Measurements from ENCODE around the gene SFMBT2.

Gene SFMBT2

DNA sequence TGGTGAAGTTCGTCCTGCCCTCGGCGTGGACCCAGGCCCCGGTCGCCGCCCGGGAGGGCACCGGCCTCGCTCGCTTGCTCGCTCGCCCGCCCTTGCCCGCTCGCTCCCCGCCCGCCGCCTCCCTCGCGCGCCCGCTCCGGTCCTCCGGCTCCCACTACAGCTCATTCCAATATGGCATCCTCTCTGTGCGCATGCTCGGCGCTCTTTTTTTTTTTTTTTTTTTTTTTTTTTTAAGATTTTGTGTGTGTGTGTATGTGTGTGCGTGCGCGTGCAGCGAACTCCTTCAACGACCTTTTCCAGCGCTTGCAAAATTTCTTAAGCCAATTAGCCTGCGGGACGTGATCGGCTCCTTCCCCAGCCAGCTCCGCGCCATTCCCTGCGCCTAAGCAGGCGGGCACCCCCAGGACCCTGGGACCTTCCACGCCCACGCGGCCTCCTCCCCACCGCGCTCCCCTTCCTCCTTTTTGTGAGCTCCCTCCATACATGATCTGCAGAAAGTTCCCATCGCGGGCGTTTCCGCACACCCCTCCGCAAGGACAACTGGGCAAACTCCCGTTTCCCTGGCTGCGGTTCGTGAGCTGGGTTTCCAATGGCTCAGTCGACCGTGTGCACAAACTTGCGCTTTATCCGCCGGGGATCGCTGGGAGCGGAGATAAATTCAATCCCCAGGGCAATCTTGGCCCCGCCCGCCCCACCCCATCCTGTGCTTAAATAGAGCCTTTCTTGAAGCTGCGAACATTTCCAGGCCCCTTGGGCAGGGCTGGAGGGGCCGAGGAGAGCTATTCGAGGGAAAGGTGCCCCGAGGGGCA, at the start of gene SFMBT2:
SFMBT2 (minus strand) TSS at position 173 of the 809 bp plus-strand sequence. CDS start 29,136 bp downstream, outside the sequence.
- peak; percentile 41 for DNase-seq

DNA sequence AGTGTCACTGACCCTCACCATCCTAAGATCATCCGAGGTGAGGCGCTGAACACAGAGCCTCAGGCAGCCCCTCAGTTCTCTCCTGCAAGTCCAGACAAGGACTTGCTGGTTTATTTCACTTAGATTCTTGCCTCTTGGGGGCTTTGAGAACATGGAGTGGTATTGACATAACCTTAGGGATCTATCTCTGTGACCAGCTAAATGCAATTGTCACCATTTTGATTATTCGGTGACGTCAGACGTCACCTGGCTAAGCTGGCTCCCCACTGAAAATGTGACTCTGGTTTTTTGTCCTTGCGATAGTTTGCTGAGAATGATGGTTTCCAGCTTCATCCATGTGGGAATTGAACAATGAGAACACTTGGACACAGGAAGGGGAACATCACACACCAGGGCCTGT, 49.2 kb upstream of the SFMBT2 start:
- no peak for DNase-seq

DNA sequence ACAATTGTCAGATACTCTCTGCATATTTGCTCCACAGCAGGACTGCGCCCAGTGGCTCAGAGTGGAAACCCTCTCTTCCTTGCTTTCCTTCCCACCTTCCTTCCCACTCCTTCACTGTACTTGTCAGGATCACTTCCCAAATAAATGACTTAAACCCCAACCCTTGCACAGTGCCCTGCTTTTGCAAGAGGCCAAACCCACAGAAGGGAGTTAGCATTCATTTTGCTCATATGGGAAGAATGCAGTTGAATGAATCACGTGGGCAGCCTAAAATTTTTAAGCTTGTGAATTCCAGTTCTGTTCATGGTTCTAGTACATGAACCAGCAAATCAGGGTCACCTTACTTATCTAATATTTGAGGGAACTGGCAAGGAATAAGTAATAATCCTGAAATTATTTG, 47.7 kb upstream of the SFMBT2 start:
- DNase-seq = no peak

DNA sequence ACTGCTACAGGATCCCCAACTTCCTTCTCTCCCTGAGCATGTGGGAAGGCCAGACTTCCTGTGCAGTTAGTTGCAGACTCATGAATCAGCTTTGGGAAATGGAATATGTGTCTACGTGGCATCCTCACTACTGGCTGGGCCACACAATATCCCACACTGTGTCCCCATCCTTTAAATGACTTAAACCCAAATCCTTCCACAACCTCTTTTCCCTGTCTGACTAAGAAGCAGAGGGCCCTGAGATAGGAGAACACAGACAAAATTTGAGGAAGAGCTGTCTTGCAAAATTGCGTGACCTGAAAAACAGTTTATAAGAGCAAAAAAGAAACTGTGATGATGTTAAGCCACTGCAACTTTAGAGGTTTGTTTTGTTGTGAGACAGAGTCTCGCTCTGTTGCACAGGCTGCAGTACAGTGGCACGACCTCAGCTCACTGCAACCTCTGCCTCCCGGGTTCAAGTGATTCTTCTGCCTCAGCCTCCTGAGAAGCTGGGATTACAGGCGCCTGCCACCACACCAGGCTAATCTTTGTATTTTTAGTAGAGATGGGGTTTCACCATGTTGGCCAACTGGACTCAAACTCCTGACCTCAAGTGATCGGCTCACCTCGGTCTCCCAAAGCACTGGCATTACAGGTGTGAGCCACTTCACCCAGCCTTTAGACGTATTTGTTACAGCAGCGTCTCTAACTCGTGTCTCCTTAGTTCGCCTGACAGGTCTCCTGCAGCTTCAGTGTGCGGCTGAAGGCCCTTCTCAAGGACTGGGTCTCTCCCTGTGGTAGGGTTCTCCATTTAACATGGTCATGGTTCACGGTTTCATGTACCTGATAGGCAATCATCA, 46.9 kb upstream of the SFMBT2 start:
- DNase-seq = no peak

DNA sequence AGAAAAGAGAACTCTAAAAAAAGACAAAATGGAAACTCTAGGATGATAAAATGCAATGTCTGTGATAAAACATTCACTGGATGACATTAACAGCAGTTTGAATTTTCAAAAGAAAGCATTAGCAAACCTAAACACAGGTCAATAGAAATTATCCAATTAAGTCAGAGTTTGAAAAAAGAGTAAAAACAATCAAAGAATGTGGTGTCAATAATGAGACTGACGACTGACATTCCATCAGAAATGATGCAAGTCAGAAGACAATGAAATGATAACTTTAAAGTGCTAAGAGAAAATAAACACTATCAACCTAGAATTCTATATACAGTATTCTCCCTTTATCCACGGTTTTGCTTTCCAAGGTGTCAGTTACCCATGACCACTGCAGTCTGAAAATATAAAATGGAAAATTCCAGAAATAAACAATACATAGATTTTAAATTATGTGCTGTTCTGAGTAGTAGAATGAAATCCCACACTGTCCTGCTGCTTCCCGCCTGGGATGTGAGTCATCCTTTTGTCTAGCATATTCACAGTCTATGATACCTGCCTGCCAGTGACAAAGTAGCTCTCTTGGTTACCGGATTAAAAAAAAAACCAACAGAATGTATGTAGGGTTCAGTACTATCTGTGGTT, 38.3 kb upstream of the SFMBT2 start:
- DNase-seq = no peak

DNA sequence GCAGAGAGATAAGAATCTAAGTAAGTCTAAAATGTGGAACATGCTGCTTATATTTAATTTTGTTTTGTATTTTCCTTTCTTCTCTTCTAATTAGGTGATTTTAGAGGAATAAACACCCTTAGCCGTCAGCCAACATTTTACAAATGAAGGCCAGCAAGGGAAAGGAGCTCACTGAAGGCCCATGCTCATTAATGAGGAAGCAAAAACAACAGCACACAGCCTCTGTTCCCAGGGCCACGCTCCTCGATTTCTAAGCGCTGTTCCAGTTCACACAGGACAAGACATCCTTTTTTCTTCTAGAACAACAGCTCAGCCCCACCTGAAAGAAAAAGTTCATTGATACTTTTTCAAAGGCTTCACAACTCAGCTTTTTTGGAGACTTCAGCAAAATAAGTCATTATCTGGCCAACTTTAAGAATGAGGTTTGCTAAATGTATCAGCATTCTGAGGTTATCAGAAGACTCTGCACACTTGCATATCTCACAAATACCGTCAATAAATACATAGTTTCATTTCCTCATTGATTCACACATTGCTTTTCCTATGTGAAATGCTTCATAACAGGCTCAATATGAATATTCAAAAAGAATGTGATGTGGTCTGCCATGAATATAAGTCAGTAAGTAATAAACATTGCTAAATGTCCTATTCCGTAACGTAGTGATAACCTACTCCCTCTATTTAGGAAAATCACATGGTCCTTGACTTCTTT, 34.8 kb upstream of the SFMBT2 start:
- no peak for DNase-seq

DNA sequence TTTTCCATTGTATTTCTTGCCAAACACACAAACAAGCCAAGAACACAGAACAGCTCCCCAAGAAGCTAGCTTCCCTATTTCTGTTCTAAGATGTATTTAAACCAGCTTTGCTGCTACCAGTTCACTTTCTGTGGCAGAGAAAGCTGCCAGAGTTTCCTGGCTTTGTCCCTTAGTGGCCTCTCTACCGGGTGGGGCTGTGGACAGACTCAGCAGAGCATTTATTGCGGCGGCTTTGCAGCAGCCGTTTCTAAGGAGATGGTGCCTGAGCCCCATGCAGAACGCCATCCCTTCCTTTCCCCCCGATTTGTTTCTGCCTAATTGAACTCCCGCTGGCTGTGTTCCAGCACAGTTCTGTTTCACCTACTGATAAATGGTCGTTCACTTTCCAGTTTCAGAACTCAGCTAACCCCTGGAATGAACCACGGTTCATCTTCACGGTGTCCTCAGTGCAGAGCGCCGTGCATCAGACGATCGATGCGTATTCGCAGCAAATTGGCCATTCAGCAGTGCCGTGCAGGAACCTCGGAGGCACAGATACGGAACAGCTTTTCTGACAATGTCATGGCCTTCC, 33.8 kb upstream of the SFMBT2 start:
- no peak for DNase-seq

DNA sequence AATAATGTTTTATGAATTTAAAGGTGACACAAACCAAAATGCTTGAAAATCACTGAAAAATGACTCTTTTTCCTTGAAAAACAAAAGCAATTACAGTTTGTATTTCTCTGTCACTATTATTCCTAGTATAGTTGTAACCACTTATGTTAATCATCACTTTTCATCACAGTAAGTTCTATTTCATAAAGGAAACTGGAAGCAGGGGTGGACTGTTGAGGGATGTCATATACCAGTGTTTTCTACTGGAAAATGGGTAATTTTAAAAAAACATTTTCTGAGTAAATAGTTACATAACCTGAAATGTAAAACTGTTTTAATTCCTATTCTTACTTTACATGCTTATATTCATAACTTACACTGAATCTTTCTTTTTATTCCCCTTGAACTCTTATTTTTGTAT, 32.2 kb upstream of the SFMBT2 start:
- no peak for DNase-seq

DNA sequence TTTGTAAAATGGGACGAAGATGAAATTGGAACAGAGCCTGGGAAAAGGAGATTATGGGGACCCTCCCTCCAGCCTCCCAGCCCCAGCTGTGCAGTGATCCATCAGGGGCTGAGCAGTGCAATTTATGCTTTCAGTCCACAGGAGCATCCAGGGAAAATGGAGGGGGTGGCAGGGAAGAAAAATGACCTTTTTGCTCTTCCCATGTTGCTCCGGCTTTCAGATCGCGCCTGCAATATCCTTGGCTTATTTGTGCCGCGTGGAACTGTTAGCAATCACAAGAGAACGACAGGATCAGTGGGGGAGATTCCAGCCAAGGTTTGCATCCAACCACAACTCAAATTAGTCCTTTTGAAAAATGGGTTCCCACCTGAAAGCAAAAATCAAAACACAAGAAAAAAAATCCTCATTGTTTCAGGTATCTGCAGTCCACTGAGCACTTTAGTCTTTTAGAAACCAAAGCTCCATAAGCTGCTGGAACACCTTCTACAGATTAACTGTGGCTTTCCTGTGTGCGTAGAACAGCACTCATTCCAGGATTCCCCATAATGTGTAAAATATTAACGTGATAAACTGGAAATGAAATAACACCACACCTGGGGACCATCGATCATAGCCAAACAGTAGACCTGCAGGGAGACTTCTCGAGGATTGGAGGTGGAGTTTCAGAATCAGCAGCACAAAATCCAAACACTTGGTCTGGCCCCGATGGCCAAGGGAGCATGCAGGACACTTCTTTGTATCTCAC, 30.7 kb upstream of the SFMBT2 start:
- DNase-seq = no peak

DNA sequence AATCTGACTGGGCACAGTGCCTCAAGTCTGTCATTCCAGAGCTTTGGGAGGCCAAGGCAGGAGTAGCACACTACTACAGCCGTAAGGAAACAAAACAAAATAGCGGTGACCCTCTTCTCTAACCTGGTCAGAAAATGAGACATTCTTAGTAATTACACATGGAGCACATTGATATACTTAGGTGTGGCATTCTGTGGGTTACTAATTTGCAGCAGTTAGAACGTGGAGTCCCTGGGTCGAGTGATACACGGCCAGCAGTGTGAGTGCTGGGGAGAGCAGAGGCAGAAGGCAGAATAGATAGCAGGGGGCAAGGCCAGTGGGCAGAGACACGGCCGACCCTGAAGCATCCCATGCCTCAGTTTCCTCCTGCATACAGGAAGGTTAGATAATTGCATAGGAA, 28.9 kb upstream of the SFMBT2 start:
- no peak for DNase-seq

DNA sequence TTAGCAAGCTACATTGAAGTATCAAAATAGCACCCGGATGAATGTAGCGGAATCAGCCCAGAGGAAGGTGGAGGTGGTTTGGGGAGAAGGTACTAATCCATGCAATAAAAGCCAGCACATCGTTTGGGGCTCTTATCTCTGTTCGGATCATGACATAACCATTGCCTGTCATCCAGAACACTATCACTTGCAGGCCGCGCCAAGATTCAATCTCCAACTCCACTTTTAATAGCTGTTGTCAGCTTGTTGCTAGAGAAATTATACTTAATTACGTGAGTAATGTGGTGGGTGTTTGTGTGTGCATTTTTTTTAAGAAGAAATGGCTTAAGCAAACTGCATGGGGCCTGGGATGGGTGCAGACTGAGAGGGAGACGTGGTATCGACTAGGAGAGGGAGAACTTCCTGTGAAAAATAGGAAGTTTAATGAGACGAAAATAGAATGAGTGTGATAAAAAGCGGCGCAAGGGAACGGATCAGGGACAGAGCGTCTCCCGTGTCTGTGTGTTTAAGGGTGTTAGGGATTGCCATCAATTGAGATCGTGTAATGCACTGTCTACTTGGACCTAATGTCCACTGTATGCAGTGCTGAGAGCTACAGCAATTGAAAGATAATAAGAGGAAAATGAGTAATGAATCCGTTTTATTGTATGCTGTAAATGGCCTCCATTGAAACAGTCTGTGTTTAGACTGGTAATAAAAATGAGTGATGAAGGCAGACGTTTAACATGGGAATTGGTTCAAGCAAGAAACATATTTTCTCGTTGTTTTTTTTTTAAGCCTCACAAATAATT, 27.6 kb upstream of the SFMBT2 start:
- no peak for DNase-seq

DNA sequence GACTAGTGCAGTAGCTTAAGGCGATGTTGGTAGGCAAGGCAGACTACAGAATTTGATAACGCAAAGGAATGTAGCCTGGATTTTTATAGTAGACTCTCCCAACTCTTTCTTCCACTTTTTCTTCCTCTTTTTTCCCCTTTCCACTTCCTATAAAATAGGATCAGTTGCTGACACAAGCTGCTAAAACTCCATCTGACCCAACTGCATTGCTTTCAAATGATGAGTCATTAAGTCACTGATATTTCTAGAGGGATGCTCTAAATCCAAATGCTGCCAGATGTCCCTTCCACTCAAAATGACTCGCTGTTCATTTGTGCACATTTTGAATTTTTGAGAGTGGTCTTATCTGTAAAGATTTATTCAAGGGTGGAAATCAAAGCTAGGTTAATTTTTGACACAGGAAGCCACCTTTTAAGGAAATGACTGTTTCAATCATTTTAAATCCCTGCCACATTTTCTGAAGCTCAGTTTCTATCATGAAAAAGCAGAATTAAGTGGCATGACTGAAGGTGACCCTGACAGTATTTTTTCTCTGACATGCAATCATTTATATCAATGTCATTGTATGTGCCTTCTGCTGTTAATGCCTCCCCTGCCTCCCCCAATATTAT, 25.8 kb upstream of the SFMBT2 start:
- DNase-seq = no peak

DNA sequence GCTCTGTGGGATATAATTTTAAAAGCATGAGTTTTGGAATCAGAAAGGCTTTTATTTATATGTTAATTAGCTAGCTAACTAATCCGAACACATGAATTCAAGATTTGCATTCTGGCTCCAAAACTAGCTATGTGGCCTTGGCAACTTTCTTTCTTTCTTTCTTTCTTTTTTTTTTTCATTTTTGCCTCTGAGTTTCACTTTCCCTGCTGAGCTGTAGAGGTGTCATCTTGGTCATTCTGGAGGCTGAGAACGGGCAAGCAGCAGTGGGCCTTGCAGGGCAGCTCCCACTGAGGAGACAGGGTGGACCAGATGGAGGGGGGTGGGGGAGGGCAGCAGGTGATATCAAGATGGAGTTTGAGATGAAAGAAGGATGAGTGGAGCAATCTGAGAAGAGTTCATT, 24.8 kb upstream of the SFMBT2 start:
- no peak for DNase-seq

DNA sequence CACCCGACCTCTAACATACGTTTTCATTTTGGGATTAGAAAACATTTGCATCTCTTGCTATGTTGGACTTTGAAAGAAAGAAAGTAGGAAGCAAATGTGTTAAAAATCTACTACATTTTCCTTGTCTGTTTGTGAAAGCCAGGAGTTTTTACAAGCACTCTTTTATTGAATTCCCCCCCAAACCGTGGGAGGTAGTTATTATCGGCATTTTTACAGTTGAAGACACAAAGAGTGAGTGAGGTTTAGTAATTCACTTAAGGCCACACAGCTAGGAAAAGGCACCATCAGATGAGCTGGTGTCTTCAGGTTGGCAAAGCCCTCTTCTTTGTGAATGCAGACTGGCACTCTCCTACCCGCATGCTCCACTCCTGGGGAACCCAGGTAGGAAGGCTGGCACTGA, 23.5 kb upstream of the SFMBT2 start:
- no peak for DNase-seq

DNA sequence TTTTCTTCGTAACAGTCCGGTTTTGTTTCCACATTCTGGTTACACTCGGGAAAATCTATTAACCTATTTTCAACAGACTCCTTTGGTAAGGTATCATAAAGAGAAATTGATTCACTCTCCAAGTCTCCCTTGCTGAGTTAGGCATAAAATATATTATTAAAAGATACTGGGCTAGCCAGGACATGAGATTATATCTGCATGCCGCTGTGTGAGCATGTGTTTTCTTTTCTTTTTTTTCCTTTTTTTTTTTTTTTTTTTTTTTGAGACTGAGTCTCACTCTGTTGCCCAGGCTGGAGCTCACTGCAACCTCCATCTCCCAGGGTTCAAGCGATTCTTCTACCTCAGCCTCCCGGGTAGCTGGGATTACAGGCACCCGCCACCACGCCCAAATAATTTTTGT, 23.0 kb upstream of the SFMBT2 start:
- DNase-seq = no peak

DNA sequence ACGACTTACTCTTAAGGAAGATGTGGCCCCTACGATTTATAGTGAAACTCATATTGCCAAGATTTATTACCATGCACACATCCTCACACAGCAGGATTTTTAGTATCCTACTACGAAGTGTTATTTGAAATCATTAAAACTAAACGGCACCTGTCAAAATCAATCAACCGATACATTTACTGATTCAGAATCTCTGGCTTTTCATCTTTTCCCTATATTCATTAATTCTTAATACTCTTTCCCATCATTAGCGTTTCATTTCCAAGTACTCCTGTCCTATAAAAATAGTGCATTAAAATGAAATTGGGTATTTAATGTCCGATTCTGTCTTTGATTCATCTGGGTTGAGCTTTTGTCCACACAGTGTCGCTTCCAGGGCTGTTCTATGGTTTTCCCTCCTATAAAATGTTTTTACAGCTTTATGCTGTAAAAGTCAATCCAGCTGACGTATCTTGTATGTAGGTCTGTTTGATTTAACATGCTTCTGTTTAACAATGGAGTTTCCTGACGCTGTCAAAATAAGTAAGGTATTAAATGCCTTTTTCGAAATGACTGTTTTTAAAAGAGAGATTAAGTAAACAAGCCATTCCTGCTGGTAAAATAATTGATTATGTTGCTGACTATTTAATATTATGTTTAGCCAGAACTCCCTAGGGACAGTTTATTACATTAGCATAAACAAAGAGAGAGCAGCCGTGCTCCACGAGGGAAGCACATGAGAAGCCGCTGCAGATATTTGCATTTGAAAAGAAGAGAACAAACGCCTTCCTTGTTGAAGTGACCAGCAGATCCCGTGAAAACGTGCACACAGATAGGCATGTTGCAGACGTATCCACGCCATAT, 22.3 kb upstream of the SFMBT2 start:
- no peak for DNase-seq

DNA sequence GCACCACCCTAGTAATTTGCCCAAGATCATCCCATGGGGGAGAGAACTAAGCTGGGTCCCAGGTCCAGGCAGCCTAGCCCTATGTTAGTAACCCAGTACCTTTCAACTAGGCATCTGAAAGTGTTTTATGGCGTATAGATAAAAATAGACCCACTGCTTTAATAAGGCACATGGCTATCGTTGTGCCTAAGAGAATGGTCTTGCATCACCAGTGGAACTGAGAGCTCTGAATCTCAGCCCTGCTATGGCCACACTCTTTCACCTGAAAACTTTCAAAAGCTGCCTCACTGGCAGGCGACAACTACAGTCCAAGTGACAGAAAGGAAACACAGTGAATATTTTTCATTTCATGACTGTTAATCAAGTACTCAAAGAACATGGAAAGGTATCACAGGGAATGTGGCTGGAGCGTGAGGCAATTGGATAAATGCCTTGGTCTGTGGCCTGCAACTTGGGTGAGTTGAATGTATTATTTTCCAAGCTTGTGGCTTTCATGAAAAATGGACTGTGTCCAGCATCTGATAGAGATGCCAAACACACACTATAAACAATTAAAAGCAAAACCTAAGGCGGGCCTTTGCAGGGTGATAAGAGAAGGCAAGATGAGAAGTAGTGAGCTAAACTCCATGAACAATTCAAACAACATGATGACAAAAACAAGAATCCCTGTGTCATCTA, 18.0 kb upstream of the SFMBT2 start:
- DNase-seq = no peak

DNA sequence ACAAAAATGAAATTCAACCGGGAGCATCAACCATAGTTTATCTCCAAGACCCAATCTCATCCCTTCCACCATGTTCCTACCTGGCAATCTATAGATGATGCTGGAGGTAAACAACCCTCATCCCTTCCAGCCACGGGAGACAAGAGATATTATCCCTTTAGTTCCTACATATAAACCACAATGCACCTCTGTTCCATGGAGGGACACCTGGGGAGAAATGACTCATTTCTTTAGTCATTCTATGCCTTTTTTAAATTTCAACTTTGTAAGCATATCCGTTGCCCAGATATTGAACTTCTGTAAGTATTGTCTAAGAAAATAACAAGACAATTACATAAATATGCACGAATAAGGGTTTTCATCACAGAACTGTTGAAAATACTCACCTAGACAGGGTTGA, 15.5 kb upstream of the SFMBT2 start:
- DNase-seq = no peak

DNA sequence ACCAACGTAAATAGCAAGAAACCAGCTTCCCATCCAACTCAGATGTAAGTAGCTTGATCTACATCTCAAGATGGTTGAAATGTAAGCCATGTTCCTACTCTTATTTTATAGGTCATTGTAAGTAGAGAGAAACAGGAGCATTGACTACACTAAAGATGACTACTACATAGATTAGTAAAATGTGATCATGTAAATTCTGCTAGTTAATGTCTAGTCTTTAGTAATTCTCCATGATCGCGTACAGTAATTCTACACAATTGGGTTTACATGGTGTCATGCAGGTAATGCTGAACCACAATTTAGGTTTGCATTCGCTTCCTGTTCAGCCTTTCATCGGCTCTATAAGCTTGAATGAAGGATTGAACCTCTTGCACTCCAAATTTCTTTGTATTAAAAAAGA, 14.9 kb upstream of the SFMBT2 start:
- DNase-seq = no peak
